HFF-Myc (cell line): Measurements from ENCODE around the gene DACH1.

Experiments used
- DNase-seq: peaks from one replicate; pipeline ENCODE4 v3.0.0-alpha.2; 2011; ENCODE audit warnings: low read depth; ENCODE audit errors: extremely low read depth
- H3K4me3 ChIP-seq: replicated peaks from 2 replicates; pipeline ENCODE4 v1.5.1; 2011; ENCODE audit warnings: low read depth, mild to moderate bottlenecking, control low read depth, low read length
- CTCF ChIP-seq: IDR thresholded peaks from 2 replicates; pipeline ENCODE4 v1.5.1; 2012; ENCODE audit warnings: mild to moderate bottlenecking, low read depth, low read length, control low read depth; ENCODE audit errors: missing control alignments

Gene DACH1

DNA sequence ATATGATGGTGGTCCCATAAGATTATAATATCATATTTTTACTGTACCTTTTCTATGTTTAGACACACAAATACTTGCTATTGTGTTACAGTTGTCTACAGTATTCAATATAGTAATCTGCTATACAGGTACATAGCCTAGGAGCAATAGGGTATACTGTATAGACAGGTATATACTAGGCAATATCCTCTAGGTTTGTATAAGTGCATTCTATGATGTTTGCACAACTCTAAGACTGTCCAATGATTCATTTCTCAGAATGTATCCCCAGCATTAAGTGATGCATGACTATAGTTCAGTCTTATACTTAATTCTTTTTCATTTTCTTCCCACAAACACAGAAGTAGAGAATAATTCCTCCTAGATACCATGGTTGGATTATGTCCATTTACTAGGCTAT lies 383.3 kb downstream of the DACH1 start:
- DNase-seq: no peak
- TF ChIP-seq CTCF: no peak
- H3K4me3 ChIP-seq: no peak overlapping the region

- H3K4me3 ChIP-seq: no peak overlapping the region
- no peak for TF ChIP-seq CTCF
- no peak for DNase-seq
These were observed 385.5 kb downstream of the DACH1 start for GRCh38 chr13:71481501-71481900.

DNA sequence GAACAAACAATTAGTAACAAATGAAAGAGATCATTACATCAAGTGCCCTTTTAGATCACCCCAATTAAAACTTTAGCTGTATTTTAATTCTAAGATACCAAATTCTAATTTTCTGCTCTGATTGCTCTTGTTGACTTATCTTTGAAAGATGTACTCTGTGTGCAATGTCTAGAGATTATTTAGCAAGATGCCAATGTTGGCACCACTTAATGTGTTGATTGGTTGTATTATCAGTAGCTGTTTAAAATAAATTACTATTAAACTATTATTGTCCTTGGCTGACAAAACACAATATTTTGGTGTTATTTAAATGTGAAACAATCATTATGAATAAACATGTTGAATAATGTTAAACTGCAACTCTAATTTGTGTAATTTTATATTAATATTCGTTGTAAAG lies 386.0 kb downstream of the DACH1 start:
- H3K4me3 ChIP-seq: no peak overlapping the region
- no peak for TF ChIP-seq CTCF
- DNase-seq: no peak

DNA sequence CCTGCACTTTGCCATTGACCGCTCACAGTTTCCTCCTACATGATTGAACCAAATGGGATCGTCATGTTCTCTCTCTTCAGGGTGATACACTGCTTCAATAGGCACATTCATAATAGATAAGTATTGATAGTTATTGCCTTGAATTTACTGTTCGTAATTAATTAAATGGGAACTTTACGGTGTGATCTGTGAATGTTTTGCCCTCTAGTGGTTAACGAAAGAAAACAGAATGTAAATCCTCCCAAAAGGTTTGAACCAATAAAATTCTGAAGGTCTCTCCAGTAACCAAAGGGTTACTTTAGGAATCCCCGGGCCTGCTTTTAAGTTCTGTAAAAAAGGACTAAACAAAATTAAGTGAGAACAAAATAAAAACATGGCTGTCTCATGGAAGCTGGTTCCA lies 389.3 kb downstream of the DACH1 start:
- no peak overlapping the region for H3K4me3 ChIP-seq
- DNase-seq: no peak

DNA sequence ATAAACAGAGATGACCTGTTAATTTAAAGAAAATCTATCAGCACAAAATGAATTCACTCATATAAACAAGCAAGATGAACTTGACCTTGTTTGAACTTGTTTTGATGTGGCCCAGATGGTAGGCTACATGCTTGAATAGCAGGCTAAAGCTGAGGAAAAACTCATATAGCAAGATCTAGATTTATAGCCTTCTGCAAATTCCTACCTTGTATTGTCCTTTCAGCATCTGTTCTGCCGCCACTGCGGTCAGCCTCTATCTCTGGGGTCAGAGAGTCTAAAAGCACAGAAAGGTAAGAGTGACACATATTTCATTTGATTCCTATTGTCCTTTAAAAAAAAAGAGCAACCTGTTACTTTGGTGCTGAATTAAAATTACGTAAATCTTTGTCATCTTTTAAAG lies 392.1 kb downstream of the DACH1 start:
- no peak for DNase-seq

More for the DNA sequence above, 389.3 kb downstream of the DACH1 start:
- peak; percentile 21 for TF ChIP-seq CTCF

DNA sequence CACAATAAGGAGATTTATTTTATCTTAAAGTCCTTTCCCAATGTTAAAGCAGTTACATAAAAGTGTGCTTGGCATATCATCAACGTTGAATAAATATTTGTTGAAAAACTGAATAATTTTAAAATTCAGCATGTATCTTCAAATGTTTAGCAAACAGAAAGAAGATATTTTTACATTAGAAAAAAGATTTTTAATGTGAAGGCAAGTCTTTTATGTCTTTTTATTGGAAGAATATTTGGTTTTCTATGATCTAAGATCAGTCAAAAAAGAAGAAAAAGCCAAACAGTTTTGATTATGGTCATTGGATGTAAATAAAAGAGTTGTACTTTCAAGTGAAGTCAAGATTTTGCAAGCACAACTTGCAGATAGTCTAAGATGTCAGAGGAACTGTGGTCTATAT lies 397.4 kb downstream of the DACH1 start:
- no peak for DNase-seq
- no peak overlapping the region for H3K4me3 ChIP-seq
- TF ChIP-seq CTCF: no peak

More for the DNA sequence above, 392.1 kb downstream of the DACH1 start:
- H3K4me3 ChIP-seq: no peak overlapping the region
- TF ChIP-seq CTCF: no peak

GRCh38 chr13:71464686-71465085 lies 402.3 kb downstream of the DACH1 start:
- DNase-seq: no peak
- no peak overlapping the region for H3K4me3 ChIP-seq
- no peak for TF ChIP-seq CTCF
